NOMO-1 (cell line): Measurements from ENCODE around the gene KRT32.
A peak's percentile ranks its signal among the peaks of the same experiment; 100 is the strongest.

Source experiments
- DNase-seq, 2 experiments: peaks; one replicate each; lab custom pipeline; 2025; ENCODE audit not compliant: unreplicated experiment in 2 of 2; lab: John Stamatoyannopoulos, UW

The KRT32 gene

DNA sequence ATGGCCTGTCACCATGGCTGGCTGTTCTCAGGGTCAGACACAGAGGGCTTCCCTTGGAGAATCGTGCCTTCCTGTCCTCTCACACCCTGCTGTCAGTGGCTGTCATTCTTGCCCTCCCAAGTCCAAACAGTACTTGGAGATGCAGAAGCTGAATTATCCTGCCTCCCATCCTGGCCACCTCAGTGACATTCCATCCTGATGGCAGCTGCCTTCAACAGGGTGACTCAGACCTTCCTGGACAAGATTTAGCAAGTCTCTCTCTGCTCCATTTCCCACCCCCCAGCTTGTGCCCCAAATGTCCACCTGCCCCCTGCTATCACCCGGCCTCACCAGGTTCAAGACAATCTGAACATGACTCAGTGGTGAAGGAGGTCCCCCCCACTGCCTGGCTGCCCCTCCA, 27.3 kb upstream of the KRT32 start:
- no peak for DNase-seq

DNA sequence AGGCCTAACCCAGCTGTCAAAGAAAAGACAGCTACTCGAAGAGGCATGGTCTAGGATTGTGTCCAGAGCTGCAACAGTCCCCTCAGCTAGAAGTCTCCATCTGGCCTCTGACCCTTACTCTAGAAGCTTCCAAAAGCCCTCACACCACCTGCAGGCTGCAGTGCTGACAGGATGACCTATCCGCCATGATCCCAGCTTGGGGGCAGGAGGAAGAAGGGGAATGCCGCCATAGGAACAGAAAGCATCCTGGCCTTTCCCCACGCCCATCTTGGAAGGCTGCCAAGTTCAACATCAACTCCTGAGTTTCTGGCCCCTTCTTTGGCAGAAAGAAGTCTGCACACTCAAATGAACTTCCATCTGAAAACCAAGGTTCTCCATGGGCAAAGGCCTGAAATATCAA, 25.6 kb upstream of the KRT32 start:
- peak in 1 of 2 experiments; percentile 8 for DNase-seq

GRCh38 chr17:41492351-41492750, 25.2 kb upstream of the KRT32 start:
- DNase-seq: peak; percentile 20 to 56

GRCh38 chr17:41491476-41491875, 24.3 kb upstream of the KRT32 start:
- no peak for DNase-seq

GRCh38 chr17:41490000-41490990, 23.1 kb upstream of the KRT32 start:
- peak; percentile 23 to 63 for DNase-seq

DNA sequence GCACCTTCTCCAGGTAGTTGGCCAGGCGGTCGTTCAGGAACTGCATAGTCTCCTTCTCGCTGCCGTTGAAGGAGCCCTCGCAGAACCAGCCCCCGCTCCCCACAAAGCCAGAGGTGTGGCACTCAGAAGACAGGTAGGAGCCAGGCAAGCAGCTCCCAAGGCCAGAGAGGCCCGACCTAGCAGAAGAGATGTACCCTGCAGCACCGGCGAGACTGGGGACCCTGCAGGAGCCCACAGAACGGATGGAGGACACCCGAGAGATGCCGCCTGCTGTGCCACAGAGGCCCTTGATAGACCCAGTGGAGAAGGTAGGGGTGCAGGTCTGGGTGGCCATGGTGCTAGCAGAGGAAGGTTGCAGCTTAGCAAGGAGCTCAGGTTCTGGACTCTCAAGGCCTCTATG, 22.3 kb upstream of the KRT32 start, which contains the start of gene KRT36:
KRT36 (minus strand) TSS at position 380 of the 400 bp plus-strand sequence; CDS start at position 334, 46 bp downstream.
- no peak for DNase-seq

- no peak for DNase-seq
Measured at GRCh38 chr17:41486809-41487530, 19.8 kb upstream of the KRT32 start.

GRCh38 chr17:41486316-41486715, 19.1 kb upstream of the KRT32 start:
- DNase-seq: no peak

- no peak for DNase-seq
Measured at GRCh38 chr17:41484920-41485904, 18.0 kb upstream of the KRT32 start.

DNA sequence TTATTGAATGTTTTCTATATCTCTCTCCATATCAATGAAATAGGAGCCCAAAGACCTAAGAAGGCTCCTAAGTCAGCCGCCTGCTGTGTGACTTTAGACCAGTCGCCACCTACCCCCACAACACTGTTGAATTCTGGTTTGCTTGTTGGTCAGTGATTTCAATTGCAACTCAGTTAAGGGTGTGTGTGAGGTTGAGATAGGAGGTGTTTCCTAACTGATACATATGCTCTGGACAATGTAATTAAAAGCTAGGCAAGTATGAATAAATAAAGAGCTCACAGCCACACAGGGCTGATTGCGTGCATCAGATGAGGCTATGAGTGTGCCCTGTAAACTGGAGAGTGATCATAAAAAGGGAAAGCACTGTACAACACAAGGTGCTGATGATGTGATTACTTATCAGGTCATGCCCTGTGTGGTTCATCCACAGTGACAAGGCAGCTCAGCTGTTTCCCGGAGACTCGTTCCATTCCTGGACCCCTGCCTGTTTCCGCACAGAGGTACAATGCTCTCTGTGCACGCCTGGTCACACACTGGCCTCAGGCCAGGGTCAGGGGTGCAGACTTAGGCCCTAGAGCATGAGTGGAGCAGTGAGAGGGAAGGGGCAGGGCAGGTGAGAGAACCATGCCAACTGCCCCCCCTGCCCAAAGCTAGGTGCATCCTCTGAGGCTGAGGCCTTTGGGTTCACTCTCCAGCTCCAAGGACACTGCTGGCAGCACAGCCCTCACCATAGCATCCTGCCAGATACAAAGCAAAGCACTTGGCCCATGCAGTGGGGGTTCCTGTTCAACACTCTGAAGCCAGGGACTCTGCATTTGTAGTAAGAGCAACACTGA, 17.0 kb upstream of the KRT32 start:
- no peak for DNase-seq

DNA sequence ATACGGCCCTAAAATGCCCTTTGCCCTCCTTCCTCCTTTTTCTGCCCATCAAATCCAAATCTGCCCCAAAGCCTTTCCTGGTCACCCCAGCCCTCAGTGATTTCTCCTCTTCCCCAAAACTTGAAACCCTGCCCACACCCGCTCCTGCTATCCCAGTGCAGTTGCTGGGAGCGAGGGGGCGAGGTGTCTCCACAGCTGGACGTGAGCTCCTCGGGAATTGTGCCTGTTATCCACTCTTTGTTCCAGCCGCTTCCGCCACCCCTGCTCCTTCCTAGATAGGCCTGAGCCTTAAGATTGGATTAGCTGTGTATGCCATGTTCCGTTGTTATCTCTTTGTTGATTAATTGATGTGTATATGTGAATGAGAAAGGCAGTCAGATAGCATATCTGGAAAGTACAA, 16.3 kb upstream of the KRT32 start:
- DNase-seq: no peak

- no peak for DNase-seq
Measured at GRCh38 chr17:41481036-41481435, 13.8 kb upstream of the KRT32 start, which contains the start of gene KRT35. Gene KRT35, minus strand, starts transcription at chr17:41481151. Its CDS starts 54 bp downstream, at chr17:41481097.

DNA sequence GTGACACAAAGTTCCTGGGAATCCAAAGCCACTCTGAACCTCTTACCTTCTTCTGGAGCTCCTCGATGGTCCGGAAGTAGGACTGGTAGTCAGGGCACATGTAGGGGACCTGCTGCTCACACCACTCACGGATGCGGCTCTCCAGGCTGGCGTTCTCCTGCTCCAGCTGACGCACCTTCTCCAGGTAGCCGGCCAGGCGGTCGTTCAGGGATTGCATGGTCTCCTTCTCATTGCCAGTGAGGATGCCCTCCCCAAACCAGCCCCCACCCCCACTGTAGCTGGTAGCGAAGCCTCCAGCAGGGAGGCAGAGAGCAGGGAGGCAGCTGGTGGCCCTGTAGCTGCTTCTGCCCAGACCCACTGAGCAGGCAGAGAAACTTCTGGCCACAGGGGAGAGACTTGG, 13.4 kb upstream of the KRT32 start:
- no peak for DNase-seq

DNA sequence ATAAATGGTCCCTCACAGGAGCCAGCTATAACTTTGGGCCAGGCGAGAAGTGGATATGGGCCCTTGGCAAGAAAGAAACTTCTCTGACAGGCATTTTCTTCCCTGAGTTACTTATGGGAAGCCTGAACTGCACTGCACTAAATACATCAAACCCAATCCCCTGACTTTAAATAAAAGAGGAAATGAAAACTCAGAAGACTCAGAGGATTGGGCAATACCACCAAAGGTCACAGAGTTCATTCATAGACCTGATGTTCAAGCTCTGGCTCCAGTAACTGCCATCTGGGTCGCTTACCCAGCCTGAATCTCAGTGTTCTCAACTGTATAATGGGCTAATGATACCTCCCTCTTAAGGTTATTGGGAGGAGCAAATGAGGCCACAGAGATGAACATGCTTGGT, 12.9 kb upstream of the KRT32 start:
- peak; percentile 34 to 78 for DNase-seq

- no peak for DNase-seq
Measured at GRCh38 chr17:41478237-41478636, 11.1 kb upstream of the KRT32 start.

DNA sequence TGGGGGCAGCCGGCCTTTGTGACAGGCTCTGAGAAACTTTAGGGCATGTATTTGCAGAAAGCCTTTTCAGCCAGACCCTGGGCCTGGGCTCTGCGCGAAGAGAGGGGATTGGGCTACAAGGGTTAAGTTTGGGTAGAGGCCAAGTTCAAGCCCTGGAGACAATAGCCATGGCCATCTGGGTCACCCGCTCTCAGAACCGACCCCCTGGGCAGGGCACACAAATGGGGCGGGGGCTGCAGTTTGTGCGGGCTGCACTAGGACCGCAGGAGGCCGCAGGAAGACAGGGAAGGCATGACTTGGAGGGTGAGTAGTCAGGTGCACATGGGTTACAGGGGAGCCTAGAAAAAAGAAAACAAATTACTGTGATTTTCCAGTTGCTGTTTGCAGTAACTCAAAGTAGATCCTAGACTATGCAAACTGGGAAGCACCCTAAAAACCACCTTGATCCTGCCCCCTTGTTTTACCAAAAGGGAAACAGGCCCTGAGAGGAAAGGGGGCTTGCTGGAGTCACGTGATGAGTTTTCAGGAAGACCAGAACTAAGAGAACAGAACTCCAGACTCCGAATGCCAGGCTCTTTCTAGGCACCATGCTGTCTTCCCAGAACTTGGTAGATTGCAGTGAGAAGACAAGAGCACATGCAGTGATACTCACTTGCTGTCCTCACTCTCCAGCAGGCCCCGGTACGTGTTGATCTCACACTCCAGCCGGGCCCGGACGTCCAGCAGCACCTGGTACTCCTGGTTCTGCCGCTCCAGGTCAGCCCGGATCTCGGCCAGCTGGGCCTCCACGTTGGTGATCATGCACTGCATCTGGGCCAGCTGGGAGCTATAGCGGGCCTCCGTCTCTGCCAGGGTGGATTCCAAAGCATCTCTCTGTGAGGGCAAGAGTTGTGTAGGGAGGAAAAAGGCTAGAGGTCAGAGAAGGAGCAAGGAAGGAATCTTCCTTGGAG, 10.0 kb upstream of the KRT32 start:
- DNase-seq: no peak

GRCh38 chr17:41475421-41475820, 8.2 kb upstream of the KRT32 start:
- no peak for DNase-seq

GRCh38 chr17:41474863-41475262, 7.7 kb upstream of the KRT32 start:
- no peak for DNase-seq
